MV-4-11 (cell line): ENCODE measurements around the gene CCDC40.
"Not testable (repeated sequence)": the region's sequence is repeated elsewhere in the genome, so short reads cannot be mapped to it uniquely, and the experiment has no call there.

Source experiments
- DNase-seq: peaks from one replicate; lab custom pipeline; 2025; lab: John Stamatoyannopoulos, UW

CCDC40 gene

DNA sequence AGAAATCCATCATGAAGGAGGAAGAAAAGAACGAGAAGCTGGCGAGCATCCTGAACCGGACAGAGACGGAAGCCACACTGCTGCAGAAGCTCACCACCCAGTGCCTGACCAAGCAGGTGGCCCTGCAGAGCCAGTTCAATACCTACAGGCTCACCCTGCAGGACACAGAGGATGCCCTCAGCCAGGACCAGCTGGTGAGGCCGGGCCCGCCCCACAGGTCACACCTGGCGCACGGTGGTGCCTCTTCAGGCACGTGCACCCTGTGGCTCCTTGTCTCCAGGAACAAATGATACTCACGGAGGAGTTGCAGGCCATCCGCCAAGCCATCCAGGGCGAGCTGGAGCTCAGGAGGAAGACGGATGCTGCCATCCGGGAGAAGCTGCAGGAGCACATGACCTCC is 45.2 kb downstream of the CCDC40 start:
- no peak for DNase-seq

GRCh38 chr17:80082403-80083135 is 46.1 kb downstream of the CCDC40 start:
- DNase-seq = peak; percentile 74

DNA sequence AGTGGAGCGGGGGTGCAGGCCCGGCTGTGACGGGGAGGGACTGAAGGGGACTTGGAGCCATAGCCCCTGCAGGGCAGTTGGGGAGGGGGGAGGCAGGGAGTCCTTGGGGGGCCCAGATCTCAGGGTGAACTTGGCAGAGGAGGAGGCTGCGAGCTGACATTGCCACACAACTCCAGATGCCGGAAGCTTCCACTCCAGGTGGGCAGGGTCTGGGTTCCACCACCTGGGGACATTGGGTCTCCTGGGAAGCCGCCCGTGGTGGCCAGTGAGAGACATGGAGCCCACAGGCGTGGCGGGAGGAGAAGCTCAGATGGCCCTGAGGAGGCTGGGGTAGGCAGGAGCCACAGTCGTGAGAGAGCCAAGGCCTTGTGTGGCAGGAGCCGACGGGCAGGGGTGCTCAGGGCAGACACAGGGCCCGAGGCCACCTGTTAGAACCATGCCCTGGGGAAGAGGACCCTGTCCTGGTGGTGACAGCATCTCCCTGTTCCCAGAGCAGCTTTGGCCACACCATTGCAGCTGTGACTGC is 46.8 kb downstream of the CCDC40 start:
- DNase-seq = no peak

- DNase-seq = no peak
Observed at GRCh38 chr17:80084773-80085172, 48.3 kb downstream of the CCDC40 start.

GRCh38 chr17:80086081-80086480 is 49.6 kb downstream of the CCDC40 start:
- no peak for DNase-seq

DNA sequence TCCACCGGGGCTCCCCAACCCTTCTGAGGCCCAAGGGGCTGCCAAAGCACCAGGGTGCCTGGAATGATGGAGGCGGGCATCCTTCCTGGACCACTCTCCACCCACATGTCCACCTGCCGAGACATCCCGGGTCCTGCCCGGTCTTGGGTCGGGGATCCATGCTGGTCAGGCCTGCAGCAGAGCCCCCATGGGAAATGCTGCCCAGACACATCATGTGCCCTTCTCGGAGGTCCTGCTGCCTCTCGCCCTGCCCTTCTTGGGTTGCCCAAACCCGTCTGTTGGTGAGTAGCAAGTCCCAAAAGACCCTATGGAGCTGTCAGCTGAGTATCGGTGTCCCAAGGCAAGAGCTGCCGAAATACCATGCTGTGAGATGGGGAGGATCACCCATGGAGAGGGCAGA is 50.2 kb downstream of the CCDC40 start:
- no peak for DNase-seq

DNA sequence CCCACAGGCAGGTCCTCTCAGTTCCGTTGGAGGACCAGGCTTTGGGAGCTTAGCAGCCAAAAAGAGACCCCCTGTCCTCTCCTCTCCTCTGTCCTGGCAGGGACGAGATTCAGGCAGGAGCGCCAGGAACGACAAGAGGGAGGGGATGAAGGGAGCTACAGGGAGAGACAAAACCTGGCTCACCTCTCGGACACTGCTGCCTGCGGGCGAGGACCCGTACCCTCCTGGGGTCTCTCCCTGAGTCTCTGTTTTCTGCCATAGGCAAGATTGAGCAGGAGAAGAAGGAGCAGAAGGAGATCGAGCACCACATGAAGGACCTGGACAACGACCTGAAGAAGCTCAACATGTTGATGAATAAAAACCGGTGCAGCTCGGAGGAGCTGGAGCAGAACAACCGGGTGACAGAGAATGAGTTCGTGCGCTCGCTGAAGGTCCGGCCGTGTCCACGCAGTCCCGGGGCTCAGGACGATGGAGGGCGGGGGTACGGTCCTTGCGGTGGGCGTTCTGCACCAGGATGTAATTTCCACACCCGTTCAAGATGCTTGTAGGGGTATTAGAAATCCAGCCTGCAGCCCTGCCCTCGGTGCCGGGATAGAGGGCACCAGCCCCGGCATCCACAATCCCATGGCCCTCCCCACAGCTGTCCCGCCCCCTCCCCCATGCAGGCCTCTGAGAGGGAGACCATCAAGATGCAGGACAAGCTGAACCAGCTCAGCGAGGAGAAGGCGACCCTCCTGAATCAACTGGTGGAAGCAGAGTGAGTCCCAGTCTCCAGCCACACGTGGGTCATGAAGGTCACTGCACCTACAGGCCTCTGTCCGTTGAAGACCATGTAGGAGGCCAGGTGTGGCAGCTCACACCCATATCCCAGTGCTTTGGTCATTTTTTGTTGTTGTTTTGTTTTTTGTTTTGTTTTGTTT is 51.2 kb downstream of the CCDC40 start:
- DNase-seq = no peak

DNA sequence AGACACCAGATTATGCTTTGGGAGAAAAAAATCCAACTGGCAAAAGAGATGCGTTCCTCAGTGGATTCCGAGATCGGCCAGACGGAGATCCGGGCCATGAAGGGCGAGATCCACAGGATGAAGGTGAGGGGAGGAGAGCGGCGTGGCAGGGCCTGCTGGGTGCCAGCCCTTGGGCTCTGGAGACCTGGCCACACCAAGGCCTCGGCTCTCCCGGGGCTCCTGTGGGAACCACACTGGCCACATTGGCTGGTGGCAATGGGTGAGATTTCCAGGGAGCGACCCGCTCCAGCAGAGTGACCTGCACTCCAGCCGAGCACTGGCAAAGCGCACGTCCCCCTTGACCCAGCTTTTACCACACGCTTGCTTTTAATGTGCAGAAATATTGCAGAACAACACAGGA is 53.3 kb downstream of the CCDC40 start:
- no peak for DNase-seq

- DNase-seq = not testable (repeated sequence)
Observed at GRCh38 chr17:80090164-80090563, 53.7 kb downstream of the CCDC40 start.

- DNase-seq = no peak
Observed at GRCh38 chr17:80091376-80091775, 54.9 kb downstream of the CCDC40 start.

DNA sequence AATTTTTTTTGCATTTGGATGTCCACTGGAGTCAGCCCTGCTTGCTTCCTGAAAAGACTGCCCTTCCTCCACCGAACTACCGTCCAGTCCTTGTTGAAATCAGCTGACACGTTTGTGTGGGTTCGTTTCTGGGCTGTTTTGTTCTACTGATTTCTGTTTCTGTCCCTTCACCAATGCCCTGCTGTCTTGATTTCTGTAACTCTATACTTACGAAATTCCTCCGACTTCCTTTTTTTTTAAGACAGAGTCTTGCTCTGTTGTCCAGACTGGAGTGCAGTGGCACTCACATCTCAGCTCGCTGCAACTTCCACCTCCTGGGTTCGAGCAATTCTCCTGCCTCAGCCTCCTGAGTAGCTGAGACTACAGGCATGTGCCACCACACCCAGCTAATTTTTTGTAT is 56.5 kb downstream of the CCDC40 start:
- peak; percentile 96 for DNase-seq

DNA sequence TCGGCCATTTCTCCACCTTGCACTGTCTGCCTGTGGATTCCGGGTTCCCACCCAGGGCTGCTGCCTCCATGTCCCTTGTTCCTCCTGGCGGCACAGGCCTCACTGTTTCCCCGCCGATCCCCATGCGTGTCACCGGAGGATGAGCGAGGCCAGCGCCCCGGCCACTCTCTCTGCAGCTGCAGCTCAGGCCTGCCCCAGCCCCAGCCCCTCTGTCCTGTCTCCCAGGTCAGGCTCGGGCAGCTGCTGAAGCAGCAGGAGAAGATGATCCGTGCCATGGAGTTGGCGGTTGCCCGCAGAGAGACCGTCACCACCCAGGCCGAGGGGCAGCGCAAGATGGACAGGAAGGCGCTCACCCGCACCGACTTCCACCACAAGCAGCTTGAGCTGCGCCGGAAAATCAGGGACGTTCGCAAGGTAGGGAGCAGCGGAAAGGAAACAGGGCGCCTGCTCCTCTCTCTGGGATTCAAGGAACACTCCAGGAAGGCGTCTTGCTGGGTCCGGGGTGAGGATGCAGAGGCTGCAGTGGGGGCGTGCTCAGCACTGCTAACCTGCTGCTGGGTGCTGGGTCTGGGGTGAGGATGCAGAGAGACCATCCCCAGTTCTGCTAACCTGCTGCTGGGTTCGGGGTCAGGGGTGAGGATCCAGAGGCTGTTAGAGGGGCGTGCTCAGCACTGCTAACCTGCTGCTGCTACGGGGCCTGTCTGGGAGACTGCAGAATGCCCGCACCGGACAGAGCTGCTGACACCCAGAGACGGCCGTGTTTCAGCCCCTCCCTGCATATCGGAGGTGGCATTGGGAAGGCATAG is 58.8 kb downstream of the CCDC40 start:
- no peak for DNase-seq

- no peak for DNase-seq
Observed at GRCh38 chr17:80095844-80096475, 59.5 kb downstream of the CCDC40 start.

GRCh38 chr17:80096561-80097021 is 60.1 kb downstream of the CCDC40 start:
- no peak for DNase-seq

DNA sequence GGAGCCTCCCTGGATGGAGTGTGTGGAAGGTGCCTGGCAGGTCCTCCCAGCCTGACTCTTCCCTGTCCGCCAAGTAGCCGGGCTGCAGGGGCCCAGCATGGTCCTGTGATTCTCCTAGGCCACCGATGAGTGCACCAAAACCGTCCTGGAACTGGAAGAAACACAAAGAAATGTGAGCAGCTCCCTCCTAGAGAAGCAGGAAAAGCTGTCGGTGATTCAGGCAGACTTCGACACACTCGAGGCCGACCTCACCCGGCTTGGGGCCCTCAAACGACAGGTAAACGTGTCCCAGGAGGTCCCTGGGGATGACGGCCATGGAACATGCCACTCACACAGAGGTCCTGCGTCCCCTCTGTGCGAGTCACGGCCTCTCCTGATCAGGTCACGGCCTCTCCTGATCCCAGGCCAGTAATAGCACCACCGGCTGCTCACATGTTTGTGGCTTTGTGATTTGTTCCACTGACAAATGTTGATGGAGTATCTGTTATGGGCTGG is 60.7 kb downstream of the CCDC40 start:
- DNase-seq = no peak

GRCh38 chr17:80097844-80098691 is 61.6 kb downstream of the CCDC40 start:
- no peak for DNase-seq

GRCh38 chr17:80099291-80100034 is 63.0 kb downstream of the CCDC40 start:
- no peak for DNase-seq

DNA sequence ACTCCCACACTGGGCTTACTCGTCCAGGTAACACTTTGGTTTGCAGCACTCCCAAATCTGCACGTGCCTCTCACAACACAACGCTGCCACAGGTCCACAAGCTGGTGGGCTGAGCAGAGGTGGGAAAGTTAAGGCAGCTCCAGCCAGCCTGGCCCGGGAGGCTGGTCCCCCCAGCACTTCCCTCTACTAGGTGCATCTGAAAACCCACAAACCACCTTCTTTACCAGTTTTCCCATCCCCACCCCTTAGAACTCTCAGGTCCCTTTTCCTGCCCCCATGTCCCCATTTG is 63.5 kb downstream of the CCDC40 start:
- DNase-seq = no peak

DNA sequence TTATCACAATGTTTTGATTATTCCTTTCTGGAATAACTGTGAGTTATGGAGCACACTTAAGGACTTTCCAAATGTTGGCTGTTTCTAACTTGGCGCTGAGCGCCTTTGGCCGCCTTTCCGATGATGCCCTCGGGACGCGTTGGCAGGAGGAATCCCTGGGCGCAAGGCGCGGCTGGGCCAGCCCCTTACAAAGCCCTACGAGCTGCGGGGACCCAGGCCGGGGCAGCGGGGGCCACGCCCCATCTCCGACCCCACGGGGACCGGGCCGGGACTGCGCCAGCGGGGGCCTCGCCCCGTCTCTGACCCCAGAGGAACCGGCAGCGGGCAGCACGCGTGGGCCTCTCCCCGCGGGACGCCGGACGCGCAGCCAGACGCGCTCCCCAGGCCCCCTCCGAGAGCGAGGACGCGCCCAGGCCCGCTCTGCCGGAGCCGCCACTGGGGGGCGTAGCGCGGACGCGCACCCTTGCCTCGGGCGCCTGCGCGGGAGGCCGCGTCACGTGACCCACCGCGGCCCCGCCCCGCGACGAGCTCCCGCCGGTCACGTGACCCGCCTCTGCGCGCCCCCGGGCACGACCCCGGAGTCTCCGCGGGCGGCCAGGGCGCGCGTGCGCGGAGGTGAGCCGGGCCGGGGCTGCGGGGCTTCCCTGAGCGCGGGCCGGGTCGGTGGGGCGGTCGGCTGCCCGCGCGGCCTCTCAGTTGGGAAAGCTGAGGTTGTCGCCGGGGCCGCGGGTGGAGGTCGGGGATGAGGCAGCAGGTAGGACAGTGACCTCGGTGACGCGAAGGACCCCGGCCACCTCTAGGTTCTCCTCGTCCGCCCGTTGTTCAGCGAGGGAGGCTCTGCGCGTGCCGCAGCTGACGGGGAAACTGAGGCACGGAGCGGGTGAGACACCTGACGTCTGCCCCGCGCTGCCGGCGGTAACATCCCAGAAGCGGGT is 64.8 kb downstream of the CCDC40 start, which contains the start of gene GAA:
TSS of gene GAA (plus strand) at position 571 of the 935 bp plus-strand sequence. CDS start 3,006 bp downstream, outside the sequence.
- DNase-seq = peak; percentile 62
